Progenitor cell of endocrine pancreas (in vitro differentiated cells): Measurements from ENCODE around the gene APAF1. TPM values are rescaled to one million over a fixed set of nuclear protein-coding genes. Genes with fewer than 3 reads are reported as not detected.

Source experiments
- DNase-seq: peaks from one replicate; pipeline ENCODE4 v3.0.0; 2021; ENCODE audit warnings: low spot score; ENCODE audit not compliant: unreplicated experiment
- H3K27ac Mint-ChIP-seq: 2 replicates; pipeline ENCODE4 v1.8.0; 2021; ENCODE audit warnings: mild to moderate bottlenecking, moderate library complexity, mixed read lengths
- H3K27me3 Mint-ChIP-seq: 2 replicates; pipeline ENCODE4 v1.8.0; 2021; ENCODE audit warnings: mixed read lengths
- H3K36me3 Mint-ChIP-seq: 2 replicates; pipeline ENCODE4 v1.8.0; 2022; ENCODE audit warnings: mixed read lengths; ENCODE audit not compliant: insufficient read depth
- H3K4me1 Mint-ChIP-seq: 2 replicates; pipeline ENCODE4 v1.8.0; 2021; ENCODE audit warnings: low read depth, mixed read lengths
- H3K4me3 Mint-ChIP-seq: 2 replicates; pipeline ENCODE4 v1.8.0; 2021; ENCODE audit warnings: low read depth, mild to moderate bottlenecking, moderate library complexity, mixed read lengths
- H3K9me3 Mint-ChIP-seq: 2 replicates; pipeline ENCODE4 v1.8.0; 2021; ENCODE audit warnings: low read depth, mixed read lengths
- total RNA-seq: library from RNA; stranded (reverse); gene quantifications from 2 replicates; pipeline ENCODE4 v1.2.1, GENCODE V29; 2021
- TF ChIP-seq, protein P1 (sequence below): fragments of 200-600 bp; sonication (generic); IDR thresholded peaks from one replicate; pipeline ENCODE4 v1.5.0; 2021; ENCODE audit warnings: antibody characterized with exemption, mild to moderate bottlenecking; ENCODE audit not compliant: unreplicated experiment

Gene APAF1
- total RNA-seq, 1 donor from 2014 or later, result 30.9 TPM

DNA sequence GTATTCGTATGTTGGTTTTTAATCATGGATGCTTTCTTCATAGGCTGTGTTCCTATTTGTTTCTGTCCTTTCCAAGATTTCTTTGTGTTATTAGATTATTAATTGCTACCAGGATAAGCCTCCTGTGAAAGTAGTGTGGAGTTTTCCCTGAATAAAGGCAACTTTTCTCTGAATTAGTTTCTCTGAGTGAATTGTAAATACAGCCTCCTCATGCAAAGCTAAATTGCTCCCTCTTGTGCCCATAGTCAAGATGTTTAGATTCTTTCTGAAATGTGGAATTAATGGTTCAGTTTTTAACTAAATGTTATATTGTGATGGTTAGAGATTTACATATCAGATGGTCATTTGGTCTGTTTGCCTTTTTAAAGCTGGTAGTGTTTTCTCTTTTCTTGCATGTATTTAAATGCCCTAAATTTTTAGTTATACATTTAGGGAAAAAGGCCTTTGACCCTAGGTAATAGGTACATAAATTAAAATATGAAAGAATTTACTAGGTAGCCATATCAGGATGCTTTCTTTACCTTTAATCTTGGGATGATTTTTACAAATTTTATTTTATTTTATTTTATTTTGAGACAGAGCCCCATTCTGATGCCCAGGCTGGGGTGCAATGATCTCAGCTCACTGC, 8.9 kb downstream of the APAF1 start:
- TF ChIP-seq, protein P1, sequence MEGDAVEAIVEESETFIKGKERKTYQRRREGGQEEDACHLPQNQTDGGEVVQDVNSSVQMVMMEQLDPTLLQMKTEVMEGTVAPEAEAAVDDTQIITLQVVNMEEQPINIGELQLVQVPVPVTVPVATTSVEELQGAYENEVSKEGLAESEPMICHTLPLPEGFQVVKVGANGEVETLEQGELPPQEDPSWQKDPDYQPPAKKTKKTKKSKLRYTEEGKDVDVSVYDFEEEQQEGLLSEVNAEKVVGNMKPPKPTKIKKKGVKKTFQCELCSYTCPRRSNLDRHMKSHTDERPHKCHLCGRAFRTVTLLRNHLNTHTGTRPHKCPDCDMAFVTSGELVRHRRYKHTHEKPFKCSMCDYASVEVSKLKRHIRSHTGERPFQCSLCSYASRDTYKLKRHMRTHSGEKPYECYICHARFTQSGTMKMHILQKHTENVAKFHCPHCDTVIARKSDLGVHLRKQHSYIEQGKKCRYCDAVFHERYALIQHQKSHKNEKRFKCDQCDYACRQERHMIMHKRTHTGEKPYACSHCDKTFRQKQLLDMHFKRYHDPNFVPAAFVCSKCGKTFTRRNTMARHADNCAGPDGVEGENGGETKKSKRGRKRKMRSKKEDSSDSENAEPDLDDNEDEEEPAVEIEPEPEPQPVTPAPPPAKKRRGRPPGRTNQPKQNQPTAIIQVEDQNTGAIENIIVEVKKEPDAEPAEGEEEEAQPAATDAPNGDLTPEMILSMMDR, result peak; percentile 83
- peak overlapping the region; percentile 74 for H3K27ac Mint-ChIP-seq
- no peaks in the 10 kb centered on the region for H3K27me3 Mint-ChIP-seq
- H3K4me3 Mint-ChIP-seq, result no peak overlapping the region
- H3K36me3 Mint-ChIP-seq, result peaks cover 8% of the 10 kb centered on the region
- no peaks in the 10 kb centered on the region for H3K9me3 Mint-ChIP-seq
- H3K4me1 Mint-ChIP-seq, result peaks cover 3% of the 10 kb centered on the region
- DNase-seq, result no peak

DNA sequence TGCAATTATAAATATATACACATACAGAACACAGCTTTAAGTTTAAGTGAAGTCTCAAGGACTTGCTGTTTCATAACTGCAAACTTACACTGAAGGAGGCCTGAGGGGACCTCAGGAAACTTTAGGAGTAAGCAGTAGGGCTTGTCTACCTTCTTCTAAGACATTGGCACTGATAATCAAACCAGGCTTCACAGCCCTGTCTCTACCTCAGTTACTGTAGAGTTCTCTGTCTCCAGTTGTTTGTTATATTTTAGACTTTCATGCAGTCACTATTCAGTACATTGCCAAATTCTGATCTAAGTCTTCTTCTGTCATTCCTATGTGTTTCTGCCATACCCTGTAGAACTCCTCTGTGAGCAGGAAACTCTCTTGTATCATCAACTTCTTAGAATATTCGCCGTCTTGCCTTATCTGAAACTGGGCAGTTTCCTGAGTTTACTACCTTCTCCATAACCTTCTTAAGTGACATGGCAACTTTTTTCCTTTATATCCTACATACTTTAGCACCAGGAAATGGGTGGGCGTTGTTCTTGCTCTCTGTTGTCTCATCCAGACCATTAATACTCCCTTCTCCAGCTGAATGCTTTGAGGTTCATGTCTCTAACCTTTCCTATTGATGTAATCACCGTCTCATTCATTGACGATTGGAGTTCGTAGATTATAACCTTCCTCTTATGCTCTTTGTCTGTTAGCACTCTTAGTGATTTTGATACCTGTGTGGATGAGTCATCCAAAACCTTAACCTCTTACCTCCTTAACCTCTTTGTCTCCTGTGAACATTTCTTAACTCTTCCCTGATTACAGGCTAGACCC, 11.4 kb downstream of the APAF1 start:
- no peaks in the 10 kb centered on the region for H3K27me3 Mint-ChIP-seq

DNA sequence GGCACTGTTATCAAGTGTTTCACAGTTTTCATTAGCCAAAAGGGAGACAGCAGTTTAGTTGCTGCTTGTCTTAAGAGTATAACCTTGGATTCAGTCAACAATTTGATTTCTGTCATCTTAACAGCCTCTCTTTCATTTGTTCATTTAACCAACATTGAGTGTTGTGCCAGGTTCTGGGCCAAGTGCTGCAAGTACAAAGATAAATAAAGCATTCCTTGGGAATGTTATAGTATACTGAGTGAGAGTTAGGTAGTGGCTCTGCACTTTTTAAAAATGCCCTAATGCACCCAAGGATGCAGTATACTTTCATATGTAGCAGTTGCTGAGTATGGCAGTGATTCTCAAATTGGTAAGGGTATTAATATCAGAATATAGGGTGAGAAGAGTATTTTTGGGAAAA, 15.4 kb downstream of the APAF1 start:
- no peaks in the 10 kb centered on the region for H3K9me3 Mint-ChIP-seq
- no peaks in the 10 kb centered on the region for H3K4me1 Mint-ChIP-seq
- H3K27ac Mint-ChIP-seq, result peak overlapping the region; percentile 28
- no peak for DNase-seq
- TF ChIP-seq, protein P1, result no peak
- H3K4me3 Mint-ChIP-seq, result no peak overlapping the region
- H3K36me3 Mint-ChIP-seq, result peaks cover 9% of the 10 kb centered on the region
- H3K27me3 Mint-ChIP-seq, result no peaks in the 10 kb centered on the region

More for the DNA sequence above, 11.4 kb downstream of the APAF1 start:
- Mint-ChIP-seq H3K4me1 (peaks cover 3% of the 10 kb centered on the region), H3K9me3 (no peaks in the 10 kb centered on the region), H3K27ac (peak overlapping the region; percentile 25), H3K36me3 (peaks cover 9% of the 10 kb centered on the region), H3K4me3 (no peak overlapping the region)
- TF ChIP-seq, protein P1, result no peak
- DNase-seq, result no peak

DNA sequence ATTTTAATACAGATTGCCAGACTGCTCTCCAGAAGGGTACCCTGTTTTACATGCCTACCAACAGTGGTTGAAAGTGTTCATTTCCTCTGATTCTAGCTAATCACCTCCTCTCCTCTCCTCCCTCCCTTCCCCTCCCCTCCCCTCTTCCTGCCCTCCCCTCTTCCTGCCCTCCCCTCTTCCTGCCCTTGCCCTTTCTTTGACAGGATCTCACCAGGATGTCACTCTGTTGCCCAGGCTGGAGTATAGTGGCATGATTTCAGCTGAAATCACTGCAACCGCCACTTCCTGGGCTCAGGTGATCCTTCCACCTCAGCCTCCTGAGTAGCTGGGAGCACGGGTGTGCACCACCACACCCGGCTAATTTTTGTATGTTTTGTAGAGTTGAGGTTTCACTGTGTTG, 24.7 kb downstream of the APAF1 start:
- TF ChIP-seq, protein P1, result no peak

DNA sequence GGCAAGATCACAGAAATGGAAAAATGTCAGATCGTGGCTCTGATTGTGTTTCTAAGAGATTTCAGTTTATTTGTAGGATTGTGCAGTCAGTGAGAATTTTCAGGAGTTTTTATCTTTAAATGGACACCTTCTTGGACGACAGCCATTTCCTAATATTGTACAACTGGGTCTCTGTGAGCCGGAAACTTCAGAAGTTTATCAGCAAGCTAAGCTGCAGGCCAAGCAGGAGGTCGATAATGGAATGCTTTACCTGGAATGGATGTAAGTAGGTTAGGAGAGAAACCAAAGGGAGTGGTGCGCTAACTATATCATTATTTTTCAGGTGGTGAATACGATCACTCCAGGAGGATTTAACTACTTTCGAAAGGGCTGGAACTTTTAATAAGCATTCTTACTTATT, 26.4 kb downstream of the APAF1 start:
- peaks cover 10% of the 10 kb centered on the region for H3K36me3 Mint-ChIP-seq
- no peak for DNase-seq
- H3K4me1 Mint-ChIP-seq, result no peaks in the 10 kb centered on the region
- TF ChIP-seq, protein P1, result no peak
- no peak overlapping the region for H3K4me3 Mint-ChIP-seq
- no peaks in the 10 kb centered on the region for H3K27me3 Mint-ChIP-seq
- no peak overlapping the region for H3K27ac Mint-ChIP-seq
- H3K9me3 Mint-ChIP-seq, result no peaks in the 10 kb centered on the region

More for the DNA sequence above, 24.7 kb downstream of the APAF1 start:
- Mint-ChIP-seq H3K9me3 (no peaks in the 10 kb centered on the region), H3K27me3 (no peaks in the 10 kb centered on the region), H3K4me3 (no peak overlapping the region), H3K4me1 (no peaks in the 10 kb centered on the region), H3K36me3 (peaks cover 12% of the 10 kb centered on the region), H3K27ac (no peak overlapping the region)
- no peak for DNase-seq
